IPS DF 19.7 (cell line): Measurements from ENCODE around the gene ZBTB48.
A peak's percentile ranks its signal among the peaks of the same experiment; 100 is the strongest.
"Not testable (repeated sequence)": the region's sequence is repeated elsewhere in the genome, so short reads cannot be mapped to it uniquely, and the experiment has no call there.

ENCODE experiments used
- DNase-seq: peaks from one replicate; pipeline ENCODE4 v3.0.0-alpha.2; 2013; ENCODE audit warnings: low read depth, low spot score

ZBTB48 gene

DNA sequence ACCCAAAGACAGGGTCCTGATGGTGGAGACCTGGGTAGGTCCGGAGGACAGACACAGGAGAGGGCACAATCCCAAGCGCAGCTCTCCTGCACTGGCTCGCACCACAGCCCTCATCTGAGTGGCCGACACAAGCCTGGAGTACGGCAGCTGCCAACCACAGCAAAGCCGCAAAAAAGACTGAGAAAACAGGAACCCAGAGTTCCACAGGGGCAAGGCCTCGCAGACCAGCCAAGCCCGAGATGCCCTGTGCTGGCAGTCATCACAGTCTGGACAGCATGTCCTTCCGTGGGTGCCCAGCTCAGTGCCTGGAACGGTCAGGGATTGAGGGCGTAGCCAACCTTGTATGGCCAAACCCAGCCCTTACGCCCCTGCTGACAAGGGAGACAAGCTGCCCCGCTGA is 11.4 kb downstream of the ZBTB48 start:
- DNase-seq, result no peak

- no peak for DNase-seq
Measured at GRCh38 chr1:6591644-6592043, 11.8 kb downstream of the ZBTB48 start.

DNA sequence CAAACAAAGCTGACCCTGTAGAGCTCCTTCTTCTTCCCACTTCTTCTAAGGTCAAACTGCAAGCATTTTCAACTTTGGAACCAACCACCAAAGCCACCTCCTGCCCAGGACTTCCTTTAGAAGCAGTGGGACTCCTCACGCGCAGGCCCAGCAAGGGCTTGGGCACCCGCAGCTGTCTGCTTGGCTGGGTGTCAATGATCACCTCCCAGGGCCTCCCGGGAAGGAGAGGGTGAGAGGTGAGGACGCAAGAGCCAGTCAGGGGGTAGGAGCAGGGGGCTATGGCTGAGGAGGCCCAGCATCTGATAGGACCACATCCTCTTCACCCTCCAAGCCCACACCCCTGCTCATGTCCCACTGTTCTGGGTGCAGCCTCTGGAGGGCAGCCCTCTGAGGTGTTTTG is 12.6 kb downstream of the ZBTB48 start:
- no peak for DNase-seq

DNA sequence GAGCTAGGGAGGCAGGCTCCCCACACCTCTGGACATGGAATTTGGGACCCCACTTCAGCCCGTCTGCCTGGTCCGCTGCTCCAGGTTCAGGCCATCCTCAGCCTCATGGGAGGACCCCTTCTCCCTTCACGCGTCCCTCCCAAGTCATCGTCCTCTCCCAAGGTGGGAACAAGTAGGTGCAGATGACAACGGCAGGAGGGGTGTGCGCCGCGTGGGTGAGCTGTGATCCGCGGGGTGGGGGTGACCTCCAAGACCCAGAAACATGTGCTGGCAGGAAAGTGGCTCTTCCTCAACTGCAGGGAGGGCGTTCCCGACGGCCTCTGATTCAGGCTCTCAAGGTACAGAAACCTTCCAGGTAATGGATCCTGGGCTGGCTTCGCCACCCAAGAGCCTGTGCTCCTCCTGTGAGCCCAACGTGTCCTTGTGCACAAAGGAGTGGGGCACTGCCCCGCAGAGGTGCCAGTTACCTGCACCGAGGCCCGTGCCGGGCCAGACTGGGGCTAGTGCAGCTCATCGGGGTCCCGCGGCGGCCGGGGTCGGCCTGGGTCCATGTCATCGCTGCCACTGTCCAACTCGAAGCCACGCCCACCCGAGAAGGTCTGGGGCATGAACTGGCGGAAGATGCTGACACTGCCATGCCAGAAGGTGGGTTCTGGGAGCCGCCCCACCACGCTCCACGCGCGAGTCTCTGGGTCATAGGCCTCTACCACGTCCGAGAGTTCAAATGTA is 13.2 kb downstream of the ZBTB48 start:
- DNase-seq, result no peak

- no peak for DNase-seq
Measured at GRCh38 chr1:6593810-6594209, 14.0 kb downstream of the ZBTB48 start.

DNA sequence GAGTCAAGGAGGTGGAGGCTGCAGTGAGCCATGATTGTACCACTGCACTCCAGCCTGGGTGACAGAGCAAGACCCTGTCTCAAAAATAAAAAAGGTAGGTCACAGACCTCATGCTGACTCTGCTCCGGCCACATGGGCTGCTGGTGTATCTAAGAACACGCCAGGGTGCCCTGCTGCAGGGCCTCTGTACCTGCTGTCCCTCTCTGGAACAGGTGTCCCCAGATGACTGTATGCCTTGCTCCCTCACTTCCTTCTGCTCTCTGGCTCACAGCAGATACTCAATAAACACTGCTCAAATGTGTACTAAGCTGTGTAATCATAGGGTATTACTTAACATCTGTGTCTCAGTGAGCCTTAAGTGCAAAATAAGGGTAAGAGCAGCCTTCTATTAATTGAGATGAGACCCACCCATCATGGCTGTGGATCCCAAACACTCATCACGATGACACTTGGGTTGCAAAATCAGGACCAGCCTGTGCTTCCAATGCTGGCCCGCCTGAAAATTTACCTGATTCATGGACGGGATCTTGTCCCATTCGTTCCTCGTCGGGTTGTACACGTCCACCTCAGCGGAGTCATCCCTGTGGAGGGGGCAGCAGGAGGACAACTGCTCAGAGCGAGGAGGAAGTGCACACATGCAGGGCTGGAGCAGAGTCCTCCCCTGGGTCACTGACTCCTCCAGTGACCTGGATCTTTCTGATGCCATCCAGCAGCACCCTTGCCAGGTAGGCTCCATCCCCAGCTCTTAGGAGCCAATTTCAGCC is 15.4 kb downstream of the ZBTB48 start:
- DNase-seq, result no peak

DNA sequence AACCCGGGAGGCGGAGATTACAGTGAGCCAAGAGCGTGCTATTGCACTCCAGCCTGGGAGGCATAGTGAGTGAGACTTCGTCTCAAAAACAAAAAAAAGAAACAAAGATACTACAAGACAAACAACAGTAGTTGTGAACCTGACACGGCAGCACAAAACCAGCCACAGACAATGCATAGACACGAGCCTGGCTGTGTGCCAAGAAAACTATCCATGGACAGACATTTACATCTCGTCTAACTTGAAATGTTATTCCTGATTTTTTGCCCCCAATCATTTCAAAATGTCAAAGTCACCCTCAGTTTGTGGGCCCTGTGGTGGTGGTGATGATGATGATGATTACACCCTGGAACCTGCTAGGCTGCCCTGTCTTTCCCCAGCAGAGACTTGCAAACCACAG is 16.6 kb downstream of the ZBTB48 start:
- DNase-seq, result no peak

- DNase-seq, result no peak
Measured at GRCh38 chr1:6596886-6597776, 17.3 kb downstream of the ZBTB48 start.

DNA sequence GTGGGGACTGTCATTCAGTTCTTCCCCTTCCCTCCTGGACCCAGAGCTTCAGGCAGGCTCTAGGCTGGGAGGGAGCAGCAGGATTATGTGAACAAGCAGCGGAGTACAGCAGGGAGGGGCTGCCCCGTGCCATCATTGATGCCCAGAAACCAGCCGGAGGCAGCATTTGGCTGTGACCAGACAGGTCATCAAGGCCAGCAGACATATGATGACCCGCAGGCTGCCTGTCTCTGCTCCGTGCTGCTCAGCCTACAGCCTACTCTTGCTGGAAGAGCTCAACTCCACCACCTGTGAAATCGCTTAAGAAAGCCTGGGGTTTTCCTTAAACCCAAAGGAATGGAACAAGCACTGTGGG is 18.0 kb downstream of the ZBTB48 start:
- DNase-seq, result no peak

- DNase-seq, result no peak
Measured at GRCh38 chr1:6599141-6599975, 19.6 kb downstream of the ZBTB48 start.

DNA sequence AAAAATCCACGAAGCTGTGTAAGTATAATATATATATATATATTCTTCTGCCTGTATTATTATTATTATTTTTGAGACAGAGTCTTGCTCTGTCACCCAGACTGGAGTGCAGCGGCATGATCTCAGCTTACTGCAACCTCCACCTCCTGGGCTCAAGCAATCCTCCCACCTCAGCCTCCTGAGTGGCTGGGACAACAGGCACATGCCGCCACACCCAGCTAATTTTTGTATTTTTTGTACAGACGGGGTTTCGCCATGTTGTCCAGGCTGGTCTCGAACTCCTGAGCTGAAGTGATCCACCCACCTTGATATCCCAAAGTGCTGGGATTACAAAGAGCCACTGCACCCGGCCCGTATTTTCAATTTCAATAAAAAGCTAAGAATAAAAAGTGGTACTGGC is 20.2 kb downstream of the ZBTB48 start:
- DNase-seq, result not testable (repeated sequence)

- DNase-seq, result no peak
Measured at GRCh38 chr1:6600410-6601048, 20.7 kb downstream of the ZBTB48 start.

- no peak for DNase-seq
Measured at GRCh38 chr1:6601049-6601922, 21.5 kb downstream of the ZBTB48 start.

DNA sequence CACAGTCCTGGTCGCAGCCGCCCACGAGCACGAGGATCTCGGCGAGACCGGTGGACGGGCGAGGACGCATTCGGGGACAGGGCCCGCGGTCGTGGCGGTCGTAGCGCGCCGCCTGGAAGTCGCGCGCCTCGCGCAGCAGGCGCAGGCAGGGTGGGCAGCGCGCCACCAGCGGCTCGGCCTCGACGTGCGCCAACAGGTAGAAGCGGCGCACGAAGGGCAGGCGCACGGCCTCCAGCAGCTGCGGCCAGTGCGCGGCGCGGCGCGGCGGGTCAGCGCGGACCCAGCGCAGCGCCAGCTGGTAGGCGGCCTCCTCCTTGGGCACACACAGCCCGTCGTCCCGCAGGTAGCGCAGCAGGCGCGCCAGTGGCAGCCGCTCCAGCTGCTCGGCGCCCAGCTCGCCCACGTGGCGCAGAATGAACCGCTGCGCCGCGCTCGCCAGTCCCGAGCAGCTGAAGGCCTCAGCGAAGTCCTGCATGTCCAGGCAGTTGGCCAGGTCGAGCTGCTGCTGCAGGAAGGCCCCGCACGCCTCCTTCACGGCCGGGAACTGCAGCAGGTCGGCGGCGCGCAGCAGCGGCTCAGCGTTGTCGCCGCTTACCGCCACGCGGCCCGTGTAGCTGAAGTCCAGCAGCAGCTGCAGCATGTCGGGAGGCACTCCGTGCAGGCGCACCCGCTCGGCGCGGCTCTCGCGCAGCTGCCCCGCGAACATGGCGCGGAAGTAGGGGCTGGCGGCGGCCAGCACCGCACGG is 22.3 kb downstream of the ZBTB48 start:
- DNase-seq, result no peak

DNA sequence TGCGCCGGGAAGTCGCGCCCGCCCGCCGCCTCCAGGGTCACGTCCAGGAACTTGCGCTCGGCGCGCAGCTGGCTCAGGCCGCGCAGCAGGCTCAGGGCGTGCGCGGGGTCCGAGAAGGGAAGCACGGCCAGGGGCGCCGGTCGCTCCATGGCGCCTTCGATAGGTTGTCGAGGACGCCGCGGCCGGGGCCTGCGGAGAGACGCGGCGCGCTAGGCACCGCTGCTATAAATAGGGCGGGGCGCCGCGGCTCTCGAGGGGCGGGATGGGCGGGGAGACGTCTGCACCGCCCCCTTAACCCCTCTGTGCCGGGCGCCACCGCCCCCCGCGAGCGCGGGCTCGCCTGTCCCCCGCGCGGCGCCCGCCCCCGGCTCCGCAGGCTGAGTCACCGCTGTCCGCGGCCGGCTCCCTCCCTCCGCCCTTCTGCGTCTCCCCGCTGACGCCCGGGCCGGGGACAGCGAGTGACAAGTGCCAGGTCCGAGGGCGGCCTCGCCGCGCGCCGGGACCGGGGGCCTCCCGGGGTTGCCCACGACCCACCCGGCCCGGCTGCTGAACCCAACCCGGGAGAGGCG is 23.0 kb downstream of the ZBTB48 start, which contains the start of gene KLHL21:
Gene KLHL21 (minus strand): TSS at position 201 of the 569 bp plus-strand sequence. CDS start 52 bp downstream, at position 149.
- DNase-seq, result no peak

GRCh38 chr1:6603238-6603914 is 23.6 kb downstream of the ZBTB48 start:
- no peak for DNase-seq

DNA sequence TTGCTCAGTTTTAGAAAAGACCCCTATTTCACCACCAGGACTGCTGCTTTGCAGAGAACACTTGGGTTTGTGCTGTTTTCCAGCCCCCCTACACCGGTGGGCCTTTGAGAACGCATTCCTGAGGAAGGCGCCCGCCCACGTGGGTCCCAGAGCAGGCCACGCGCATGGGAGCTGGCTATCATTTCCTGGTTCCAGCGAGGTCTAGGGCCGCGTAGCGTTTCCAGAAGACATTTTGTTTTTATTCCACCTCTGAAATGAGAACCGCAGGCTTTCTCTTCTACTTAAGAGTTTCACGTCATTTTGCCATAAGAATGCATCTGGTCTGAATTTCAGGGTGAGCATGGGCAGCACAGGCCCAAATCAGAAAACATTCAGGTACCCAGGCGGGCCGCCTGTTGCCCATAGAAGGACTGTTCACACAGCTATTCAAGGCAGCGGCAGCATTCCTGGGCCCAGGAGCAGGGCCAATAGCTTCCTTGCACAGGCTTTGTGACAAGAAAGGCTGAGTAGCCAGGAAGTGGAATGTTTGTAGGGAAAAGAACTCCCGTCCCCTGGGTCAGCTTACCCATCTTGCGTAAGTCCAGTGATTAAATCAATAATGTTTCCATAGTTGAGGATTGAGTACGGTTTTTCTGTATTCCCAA is 24.2 kb downstream of the ZBTB48 start:
- peak; percentile 85 for DNase-seq
